ENCODE results near the gene A3GALT2. TPM values are rescaled to one million over a fixed set of nuclear protein-coding genes. Genes with fewer than 3 reads are reported as not detected.

Gene A3GALT2
- total RNA-seq, 1 donor from 2014 or later: not detected

GRCh38 chr1:33337441-33337840 lies 16.5 kb upstream of the A3GALT2 start:
- DNase-seq (ENCODE audit: low spot score): no peak
- intact Hi-C loops (cut with DNase I): no loop called here

DNA sequence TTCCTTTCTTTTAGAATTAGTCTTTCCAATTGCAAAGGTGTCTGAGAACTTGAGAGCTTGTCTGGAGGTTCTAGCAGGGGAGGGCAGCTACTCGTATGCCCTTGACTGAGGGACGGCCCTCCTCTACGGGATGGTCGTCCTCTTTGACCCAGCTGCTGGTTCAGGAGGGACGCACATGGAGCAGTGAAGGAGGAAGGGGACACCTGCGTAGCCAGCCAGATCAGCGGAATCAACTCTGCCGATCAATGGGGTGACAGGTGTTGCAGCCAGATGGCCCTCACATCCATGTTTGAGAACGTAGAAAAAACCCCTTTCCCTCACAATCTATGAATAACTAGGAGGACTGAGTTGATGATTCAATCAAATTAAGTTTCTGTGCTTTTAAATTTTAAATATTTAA lies 15.7 kb upstream of the A3GALT2 start:
- intact Hi-C loops (cut with DNase I): no loop called here
- DNase-seq (ENCODE audit: low spot score): no peak

- intact Hi-C loops (cut with DNase I): no loop called here
- DNase-seq (ENCODE audit: low spot score): no peak
These were observed 14.1 kb upstream of the A3GALT2 start for GRCh38 chr1:33335020-33335419.

DNA sequence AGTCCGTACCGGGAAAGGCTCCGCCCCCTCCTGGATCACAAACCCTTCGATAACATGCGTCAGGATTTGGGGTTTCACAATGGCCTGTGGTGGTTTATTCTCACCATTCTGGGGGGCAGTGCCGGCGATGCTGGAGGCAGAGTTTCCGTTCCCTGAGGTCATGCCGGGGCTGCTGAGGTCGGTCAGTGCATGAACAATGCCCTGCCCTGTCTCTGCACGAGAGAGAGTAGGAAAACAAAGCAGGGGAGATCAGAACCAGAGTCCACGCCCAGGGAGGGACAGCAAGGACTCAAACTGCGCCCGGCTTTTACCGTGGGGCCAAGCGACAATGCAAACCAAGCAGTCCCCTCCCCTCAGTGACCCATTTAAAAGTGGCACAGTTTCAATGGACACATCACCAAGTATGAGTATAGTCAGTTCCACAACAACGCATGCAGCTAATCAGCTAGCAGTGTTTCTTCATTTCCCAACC lies 13.2 kb upstream of the A3GALT2 start:
- intact Hi-C loops (cut with DNase I): loop anchor here (5.0 kb wide), 2 partner anchors 33 to 37 kb away; no protein-coding TSS in a partner anchor

DNA sequence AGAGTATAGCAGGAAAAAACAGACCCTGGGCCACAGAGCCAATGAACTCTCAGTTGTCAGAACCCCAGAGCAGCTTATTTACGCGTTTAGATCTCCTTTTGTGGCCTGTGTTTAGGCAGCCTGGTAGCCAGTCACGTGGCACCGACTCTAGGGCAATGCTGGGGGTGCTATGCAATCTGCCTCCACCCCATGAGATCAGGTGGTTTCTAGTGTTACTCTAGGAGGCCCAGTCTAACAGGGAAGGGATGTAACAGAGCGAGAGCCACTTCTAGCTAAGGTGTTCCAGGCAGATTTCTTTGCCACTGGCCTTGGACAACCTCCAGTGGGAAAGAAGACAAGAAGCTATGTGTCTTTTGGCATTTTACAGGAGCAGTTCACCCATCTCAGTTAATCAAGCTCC lies 12.0 kb upstream of the A3GALT2 start:
- intact Hi-C loops (cut with DNase I): loop anchor here (5.0 kb wide), 2 partner anchors 34 to 36 kb away; no protein-coding TSS in a partner anchor
- no peak for DNase-seq (ENCODE audit: low spot score)

More for the DNA sequence above, 13.2 kb upstream of the A3GALT2 start:
- no peak for DNase-seq (ENCODE audit: low spot score)

DNA sequence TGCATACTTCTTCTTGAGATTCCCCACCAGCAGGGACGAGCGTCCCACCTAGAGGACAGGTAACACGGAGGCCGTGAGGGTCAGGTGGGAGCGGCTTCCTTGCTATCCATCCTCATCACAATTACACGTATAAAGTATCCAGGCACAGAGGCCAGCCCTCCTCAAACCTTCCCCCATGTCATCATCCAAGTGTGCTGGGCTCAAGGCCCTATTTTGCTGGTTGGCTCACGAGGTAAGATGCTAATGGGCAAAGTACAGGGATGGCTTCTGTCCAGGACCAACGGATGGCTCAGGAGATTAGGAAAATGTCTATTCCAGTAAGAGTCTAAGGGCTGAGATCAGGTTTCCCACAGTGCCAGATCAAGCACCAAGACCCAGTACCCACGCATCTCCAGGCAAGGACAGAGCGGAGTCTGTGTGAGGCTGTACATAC lies 11.5 kb upstream of the A3GALT2 start:
- DNase-seq (ENCODE audit: low spot score): no peak
- intact Hi-C loops (cut with DNase I): loop anchor here (5.0 kb wide), 2 partner anchors 35 kb away; no protein-coding TSS in a partner anchor

GRCh38 chr1:33331444-33332356 lies 10.8 kb upstream of the A3GALT2 start:
- no peak for DNase-seq (ENCODE audit: low spot score)
- intact Hi-C loops (cut with DNase I): loop anchor here (5.0 kb wide), 2 partner anchors 34 to 36 kb away; no protein-coding TSS in a partner anchor

DNA sequence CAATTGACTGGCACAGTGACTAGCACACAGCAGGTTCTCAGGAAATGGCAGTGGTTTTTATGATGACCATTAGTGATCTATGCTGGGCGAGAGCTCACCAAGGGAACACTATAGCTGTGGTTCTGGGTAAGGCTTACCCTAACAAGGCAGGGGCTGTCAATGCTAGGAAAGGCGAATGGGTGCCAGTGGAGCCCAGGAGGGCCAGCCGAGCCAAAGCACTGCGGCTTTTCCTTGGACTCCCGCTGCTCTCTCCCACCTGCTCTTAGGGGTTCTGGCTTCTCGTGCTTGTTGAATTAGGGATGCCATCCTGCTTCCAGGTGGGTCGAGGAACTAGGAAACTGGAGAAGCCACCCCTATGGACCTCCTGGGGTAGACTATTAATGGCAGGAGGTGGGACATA lies 10.0 kb upstream of the A3GALT2 start:
- intact Hi-C loops (cut with DNase I): loop anchor here (5.0 kb wide), 2 partner anchors 34 to 36 kb away; no protein-coding TSS in a partner anchor
- DNase-seq (ENCODE audit: low spot score): no peak

GRCh38 chr1:33330361-33330890 lies 9.5 kb upstream of the A3GALT2 start:
- intact Hi-C loops (cut with DNase I): loop anchor here (5.0 kb wide), 2 partner anchors 33 to 37 kb away; no protein-coding TSS in a partner anchor
- no peak for DNase-seq (ENCODE audit: low spot score)

DNA sequence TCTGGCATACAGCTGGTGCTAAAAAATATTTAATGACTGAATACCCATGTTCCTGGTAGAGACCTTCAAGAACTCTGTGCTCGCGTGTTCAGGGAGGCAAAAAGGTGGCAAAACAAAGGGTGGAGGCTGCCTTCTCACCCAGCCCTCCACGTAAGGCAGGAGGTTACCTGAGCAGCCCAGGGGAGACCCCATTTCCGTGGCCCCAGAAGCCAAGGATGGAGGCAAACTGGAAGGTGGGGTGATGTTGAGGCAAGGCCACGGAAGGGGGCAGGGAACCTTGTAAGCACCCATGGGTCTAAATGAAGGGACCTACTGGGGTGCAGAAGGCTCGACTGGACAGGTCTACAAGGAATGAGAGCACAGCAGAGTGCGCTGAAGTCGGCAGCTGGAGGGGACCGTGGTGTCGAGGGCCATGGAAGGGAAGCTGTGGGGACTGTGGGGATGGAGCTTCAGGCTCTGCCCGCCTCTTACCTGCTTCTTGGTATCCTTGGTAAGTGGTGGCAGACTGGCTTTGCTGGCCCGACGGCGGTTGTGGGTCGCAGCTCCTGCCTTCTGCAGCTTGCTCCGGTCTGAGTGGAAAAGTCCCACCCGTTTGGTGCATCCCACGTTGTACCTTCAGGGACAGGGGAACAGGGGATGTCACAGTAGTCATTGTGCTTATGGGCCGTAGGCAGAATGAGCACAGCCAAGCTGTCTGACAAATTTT lies 8.9 kb upstream of the A3GALT2 start:
- intact Hi-C loops (cut with DNase I): loop anchor here (5.0 kb wide), 2 partner anchors 32 to 38 kb away; no protein-coding TSS in a partner anchor
- no peak for DNase-seq (ENCODE audit: low spot score)

DNA sequence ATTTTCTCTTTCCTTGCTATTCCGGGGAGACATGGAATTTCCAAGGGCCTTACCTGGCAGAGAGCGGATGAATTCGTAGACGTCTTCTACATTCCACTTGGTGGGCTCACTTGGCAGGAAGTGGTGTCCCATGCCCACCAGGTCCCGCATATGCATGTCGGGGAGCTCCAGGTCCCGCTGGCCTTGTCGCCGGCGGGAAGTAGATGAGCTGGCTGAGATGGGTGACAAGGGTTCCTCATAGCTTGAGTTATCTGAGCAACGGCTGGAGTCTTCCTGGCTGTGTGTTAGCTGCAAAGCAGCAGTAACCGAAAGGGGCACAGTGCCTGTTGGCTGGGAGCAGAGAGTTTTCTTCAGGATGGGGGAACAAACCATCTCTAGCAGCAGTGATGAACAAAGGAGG lies 7.9 kb upstream of the A3GALT2 start:
- no peak for DNase-seq (ENCODE audit: low spot score)
- intact Hi-C loops (cut with DNase I): no loop called here

DNA sequence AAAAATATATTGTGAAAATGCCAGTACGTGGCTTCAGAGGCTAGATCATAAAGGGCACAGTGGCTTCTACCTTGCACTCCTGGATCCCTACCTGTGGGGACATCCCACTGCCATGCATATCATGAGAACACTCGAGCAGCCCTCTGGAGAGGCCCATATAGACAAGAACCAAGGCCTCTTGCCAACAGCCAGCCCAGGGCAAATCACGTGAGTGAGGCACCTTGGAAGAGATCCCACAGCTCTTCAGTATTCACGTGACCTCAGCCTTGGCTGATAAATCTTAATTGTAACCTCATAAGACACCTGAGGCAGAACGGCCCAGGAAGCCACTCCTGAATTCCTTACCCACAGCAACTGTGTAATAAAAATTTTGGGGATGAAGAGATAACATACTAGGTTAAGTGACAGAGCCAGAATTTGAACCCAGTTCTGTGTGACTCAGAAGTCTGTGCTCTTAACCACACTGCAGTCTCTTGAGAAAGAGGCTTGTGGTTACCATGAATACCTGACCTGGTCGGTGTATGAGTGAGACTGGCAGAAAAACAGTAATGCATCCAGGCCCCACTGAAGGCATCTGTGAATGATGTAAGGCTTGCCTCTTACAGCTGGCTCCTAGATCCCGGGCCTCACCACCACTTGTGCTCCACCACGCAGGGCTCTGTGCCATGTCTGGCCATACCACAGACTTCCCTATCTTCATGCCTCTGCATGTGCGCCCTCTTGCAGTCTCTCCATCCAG lies 6.9 kb upstream of the A3GALT2 start:
- peak; percentile 85 for DNase-seq (ENCODE audit: low spot score)
- intact Hi-C loops (cut with DNase I): no loop called here

DNA sequence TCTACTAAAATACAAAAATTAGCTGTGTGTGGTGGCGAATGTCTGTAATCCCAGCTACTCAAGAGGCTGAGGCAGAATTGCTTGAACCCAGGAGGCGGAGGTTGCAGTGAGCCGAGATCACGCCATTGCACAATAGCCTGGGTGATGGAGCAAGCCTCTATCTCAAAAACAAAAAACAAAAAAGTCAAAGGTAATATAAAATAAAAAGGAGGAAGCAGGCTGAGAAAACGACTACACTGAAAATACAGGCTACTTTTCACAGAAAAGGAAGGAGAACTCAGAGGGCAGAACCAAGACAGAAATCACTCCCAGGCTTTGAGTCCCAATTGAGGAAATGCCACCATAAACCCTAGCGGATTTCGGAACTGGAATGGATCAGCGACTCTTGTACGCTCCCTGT lies 5.9 kb upstream of the A3GALT2 start:
- no peak for DNase-seq (ENCODE audit: low spot score)
- intact Hi-C loops (cut with DNase I): no loop called here

DNA sequence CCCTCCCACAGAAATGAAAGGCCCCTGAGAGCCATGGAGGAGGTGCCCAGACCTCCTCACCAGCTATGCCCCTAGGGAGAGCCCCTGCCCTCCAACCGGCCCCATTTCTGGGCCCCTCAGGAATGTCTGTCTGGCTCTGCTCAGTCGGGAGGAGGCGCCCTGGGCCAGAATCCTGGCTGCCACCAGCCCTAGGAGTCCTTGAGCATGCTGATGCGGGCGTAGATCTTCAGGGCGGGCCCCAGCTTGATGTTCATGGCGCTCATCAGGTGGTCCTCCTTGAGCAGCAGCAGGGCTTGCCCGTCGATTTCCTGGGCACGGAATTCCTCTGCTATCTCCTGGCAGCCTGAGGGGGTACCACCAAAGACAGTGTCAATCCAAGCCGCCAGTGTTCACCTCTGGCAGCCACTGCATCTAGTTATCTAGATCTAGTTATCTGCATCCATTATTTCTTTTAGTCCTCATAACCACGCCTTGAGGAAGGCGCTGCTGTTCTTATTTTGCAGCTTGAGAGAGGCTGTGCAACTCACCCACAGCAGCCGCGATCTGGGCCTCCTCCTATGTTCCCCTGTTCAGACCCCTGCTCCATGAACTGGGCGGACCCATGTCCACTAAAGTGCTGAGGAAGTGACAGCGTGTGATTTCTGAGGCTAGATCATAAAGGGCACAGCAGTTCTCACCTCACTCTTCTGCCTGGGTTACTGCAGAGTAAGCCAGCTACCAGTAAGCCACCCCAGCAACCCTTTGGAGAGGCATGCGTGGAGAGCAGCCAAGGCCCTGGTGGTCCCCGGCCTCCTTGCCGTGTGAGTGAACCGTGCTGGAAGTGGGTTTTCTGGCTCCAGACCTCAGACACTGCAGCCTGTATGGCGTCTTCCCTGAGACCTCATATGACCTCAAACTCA lies 4.0 kb upstream of the A3GALT2 start:
- DNase-seq (ENCODE audit: low spot score): no peak
- intact Hi-C loops (cut with DNase I): no loop called here

- intact Hi-C loops (cut with DNase I): no loop called here
These were observed 3.0 kb upstream of the A3GALT2 start for GRCh38 chr1:33323663-33324477.

DNA sequence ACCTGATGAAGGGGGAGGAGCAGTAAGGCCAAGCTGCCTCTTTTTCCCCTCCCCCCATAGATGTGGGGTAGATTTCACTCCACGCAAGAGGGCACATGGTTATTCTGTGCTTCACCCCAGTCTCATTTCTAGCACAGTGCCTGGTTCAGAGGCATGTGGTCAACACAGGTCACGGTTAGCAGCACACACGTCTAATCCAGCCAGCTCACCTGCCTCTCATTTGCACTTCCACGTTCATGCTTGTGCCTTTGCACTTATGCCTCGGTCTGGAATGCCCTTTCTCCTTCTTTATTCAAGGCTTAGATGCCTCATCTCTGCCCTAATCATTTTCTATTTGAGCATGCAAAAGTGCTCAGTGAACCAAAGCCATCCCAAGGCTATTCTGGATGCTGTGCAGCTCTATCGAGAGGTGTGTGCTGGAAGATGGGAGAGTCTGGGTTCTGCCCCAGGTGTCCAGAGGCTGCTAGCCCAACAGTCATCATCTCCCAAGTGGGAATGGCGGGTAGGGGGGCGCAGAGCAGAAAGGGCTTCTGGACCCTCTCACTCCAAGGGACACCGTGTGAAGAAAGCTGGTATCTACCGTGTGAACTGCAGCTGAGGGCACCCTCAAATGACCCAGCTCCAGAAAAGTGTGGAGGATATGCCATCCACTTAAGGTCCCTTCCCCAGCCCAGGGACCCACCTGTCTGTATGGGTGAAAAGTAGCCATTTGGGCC lies 2.1 kb upstream of the A3GALT2 start:
- intact Hi-C loops (cut with DNase I): no loop called here
- DNase-seq (ENCODE audit: low spot score): no peak

More at GRCh38 chr1:33323663-33324477, 3.0 kb upstream of the A3GALT2 start:
- no peak for DNase-seq (ENCODE audit: low spot score)

DNA sequence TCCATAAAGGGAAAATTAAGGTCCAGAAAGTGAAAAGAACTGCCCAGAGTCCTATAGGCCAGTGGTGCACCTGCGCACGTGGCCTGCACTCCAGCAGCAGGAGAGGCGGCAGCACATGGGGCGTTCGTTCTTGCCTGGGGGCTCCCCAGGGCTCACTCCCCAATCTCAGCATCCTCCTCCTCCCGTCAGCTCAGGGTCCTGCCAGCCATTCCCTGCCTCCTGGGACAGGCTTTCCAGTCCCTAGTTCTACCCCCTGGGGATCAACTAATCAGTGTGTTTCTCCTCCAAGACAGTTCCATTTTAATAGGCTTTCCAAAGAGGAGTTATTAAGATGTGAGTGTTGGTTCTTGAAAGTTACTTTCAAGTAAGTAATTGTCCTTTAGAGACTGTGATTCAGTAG lies 1.2 kb upstream of the A3GALT2 start:
- no peak for DNase-seq (ENCODE audit: low spot score)
- intact Hi-C loops (cut with DNase I): no loop called here
